CD14-positive monocyte (primary cell): ENCODE data around the gene DALRD3. TPM values are rescaled to one million over a fixed set of nuclear protein-coding genes. Genes with fewer than 3 reads are reported as not detected.

Experiments
- DNase-seq, 3 donors: peaks; one replicate each; pipeline ENCODE4 v3.0.0-alpha.2; 2011 to 2022
- H2AFZ ChIP-seq: 2 replicates; pipeline ENCODE4 v1.6.0; 2012; ENCODE audit warnings: mild to moderate bottlenecking, low read depth, low read length, inconsistent platforms; ENCODE audit not compliant: insufficient read depth, poor library complexity, severe bottlenecking
- H3K27ac ChIP-seq, 2 donors: 1 replicate in 1 of 2; 2 replicates in 1 of 2; pipeline ENCODE4 v1.5.1; 2012 to 2013; ENCODE audit warnings: low read length in 2 of 2, control low read depth in 1 of 2, inconsistent platforms in 1 of 2, low read depth in 1 of 2, mild to moderate bottlenecking in 1 of 2
- H3K27me3 ChIP-seq, 2 donors: one replicate each; pipeline versions ENCODE4 v1.6.0 to v1.6.1; 2011 to 2013; ENCODE audit warnings: low read length in 2 of 2; ENCODE audit not compliant: control insufficient read depth in 2 of 2, insufficient read depth in 2 of 2
- H3K36me3 ChIP-seq, 2 donors: replicated peaks in 1 of 2; 1 replicate in 1 of 2; 2 replicates in 1 of 2; pipeline versions ENCODE4 v1.5.1 to v1.6.1; 2012 to 2013; ENCODE audit warnings: low read length in 2 of 2, control low read depth in 1 of 2, inconsistent platforms in 1 of 2, mild to moderate bottlenecking in 1 of 2; ENCODE audit not compliant: insufficient read depth in 2 of 2, control insufficient read depth in 1 of 2
- H3K4me1 ChIP-seq, 2 donors: 1 replicate in 1 of 2; 2 replicates in 1 of 2; pipeline versions ENCODE4 v1.5.1 to v1.6.1; 2012 to 2013; ENCODE audit warnings: low read length in 2 of 2, control low read depth in 1 of 2, inconsistent platforms in 1 of 2, mild to moderate bottlenecking in 1 of 2, moderate library complexity in 1 of 2; ENCODE audit not compliant: insufficient read depth in 2 of 2, control insufficient read depth in 1 of 2
- H3K4me2 ChIP-seq: replicated peaks from 2 replicates; pipeline ENCODE3; 2012; ENCODE audit warnings: low read length, moderate library complexity, mild to moderate bottlenecking; ENCODE audit not compliant: poor library complexity, severe bottlenecking; ENCODE audit errors: extremely low read depth
- H3K4me3 ChIP-seq, 3 experiments: fragments of 200-600 bp in 1 of 3; sonication (generic) in 1 of 3; replicated peaks in 1 of 3; 1 replicate in 2 of 3; 2 replicates in 1 of 3; pipeline ENCODE4 v1.5.1; 2011 to 2013; ENCODE audit warnings: low read length in 3 of 3, mild to moderate bottlenecking in 3 of 3, control low read depth in 2 of 3, low read depth in 2 of 3, inconsistent platforms in 1 of 3, moderate library complexity in 1 of 3
- H3K79me2 ChIP-seq: 2 replicates; pipeline ENCODE4 v1.6.0; 2012; ENCODE audit warnings: mild to moderate bottlenecking, control low read depth, inconsistent platforms, low read length, moderate library complexity; ENCODE audit not compliant: insufficient read depth
- H3K9ac ChIP-seq: 2 replicates; pipeline ENCODE4 v1.6.0; 2017; ENCODE audit warnings: low read length, mild to moderate bottlenecking; ENCODE audit not compliant: insufficient read depth, poor library complexity, severe bottlenecking
- H3K9me3 ChIP-seq, 2 donors: replicated peaks in 1 of 2; 1 replicate in 1 of 2; 2 replicates in 1 of 2; pipeline versions ENCODE4 v1.5.1 to v1.6.1; 2012 to 2013; ENCODE audit warnings: low read length in 2 of 2, control low read depth in 1 of 2; ENCODE audit not compliant: control insufficient read depth in 1 of 2, insufficient read depth in 1 of 2
- H4K20me1 ChIP-seq: 2 replicates; pipeline ENCODE4 v1.6.0; 2012; ENCODE audit warnings: mild to moderate bottlenecking, low read length, control low read depth, moderate library complexity; ENCODE audit not compliant: insufficient read depth
- H3K27ac Mint-ChIP-seq, 7 donors: one replicate each; pipeline ENCODE4 v1.8.0; 2020; ENCODE audit warnings: mild to moderate bottlenecking in 7 of 7, mixed read lengths in 7 of 7, moderate library complexity in 6 of 7, inconsistent platforms in 2 of 7
- H3K27me3 Mint-ChIP-seq, 3 donors: one replicate each; pipeline ENCODE4 v1.8.0; 2021 to 2022; ENCODE audit warnings: low read depth in 3 of 3, mild to moderate bottlenecking in 3 of 3, mixed read lengths in 3 of 3, moderate library complexity in 3 of 3, inconsistent platforms in 1 of 3
- H3K36me3 Mint-ChIP-seq, 2 donors: one replicate each; pipeline ENCODE4 v1.8.0; 2020; ENCODE audit warnings: mixed read lengths in 2 of 2, inconsistent platforms in 1 of 2, mild to moderate bottlenecking in 1 of 2
- H3K4me1 Mint-ChIP-seq: one replicate; pipeline ENCODE4 v1.8.0; 2020; ENCODE audit warnings: mild to moderate bottlenecking, mixed read lengths
- H3K4me3 Mint-ChIP-seq, 2 donors: one replicate each; pipeline ENCODE4 v1.8.0; 2020; ENCODE audit warnings: mild to moderate bottlenecking in 2 of 2, mixed read lengths in 2 of 2, moderate library complexity in 1 of 2
- H3K9me3 Mint-ChIP-seq, 7 donors: one replicate each; pipeline ENCODE4 v1.8.0; 2020 to 2022; ENCODE audit warnings: mixed read lengths in 7 of 7, mild to moderate bottlenecking in 6 of 7, moderate library complexity in 6 of 7, inconsistent platforms in 2 of 7
- WGBS: methylation state at CpG from one replicate; pipeline ENCODE4 v1.1.5; 2013; ENCODE audit warnings: missing lambda C conversion rate; ENCODE audit not compliant: insufficient coverage; 5-methylcytosine and 5-hydroxymethylcytosine counted together
- intact Hi-C, 2 donors: fragments of 100-400 bp; cut with micrococcal nuclease; formaldehyde crosslinking; loops; one replicate each; pipeline versions ENCODE4 v1.15.0 to v1.15.1; 2023
- polyA plus RNA-seq, 3 donors: library from polyadenylated mRNA; depleted of rRNA in 1 of 3; unstranded in 2 of 3; stranded (reverse) in 1 of 3; fragments of 300-500 nt in 2 of 3; fragments of >200 nt in 1 of 3; fragmentation: Illumina TruSeq in 2 of 3; gene quantifications; 1 replicate in 2 of 3; 2 replicates in 1 of 3; pipeline ENCODE4 v1.2.3, GENCODE V29; 2012 to 2021
- TF ChIP-seq, protein P1 (sequence below): fragments of 200-600 bp; IDR thresholded peaks from one replicate; pipeline ENCODE4 v1.8.0; 2022; ENCODE audit warnings: antibody characterized with exemption, mild to moderate bottlenecking

The DALRD3 gene
- polyA plus RNA-seq, 3 donors: 15.0 to 42.1 (median 20.0) TPM

DNA sequence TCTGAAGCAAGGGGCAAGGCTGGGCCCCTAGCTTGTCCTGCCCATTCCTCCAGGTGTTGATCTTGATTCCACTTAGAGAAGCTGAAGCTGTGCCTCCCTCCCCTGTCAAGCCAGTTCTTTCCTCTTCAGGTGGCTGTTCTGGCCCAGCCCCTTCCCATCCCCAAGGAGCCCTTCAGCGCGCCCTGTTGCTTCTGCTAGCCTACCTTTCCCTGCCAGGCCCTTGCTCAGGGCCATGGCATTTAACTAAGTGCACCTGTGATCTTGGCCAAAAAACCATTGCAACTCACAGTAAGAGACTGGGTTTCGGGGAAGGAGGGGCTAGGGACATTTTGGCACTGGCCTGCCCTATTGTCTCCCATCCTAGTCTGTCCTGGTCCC, 13.1 kb downstream of the DALRD3 start:
- intact Hi-C loops: no loop called here
- Histone ChIP-seq H3K36me3 (no peaks in the 10 kb centered on the region), H3K27me3 (no peaks in the 10 kb centered on the region), H4K20me1 (peaks cover 10% of the 10 kb centered on the region), H3K9me3 (no peaks in the 10 kb centered on the region), H3K4me1 (peaks cover 20 to 34% of the 10 kb centered on the region in 2 donors), H3K4me3 (no peak overlapping the region), H3K9ac (no peak overlapping the region), H2AFZ (no peak overlapping the region), H3K4me2 (no peak overlapping the region), H3K27ac (no peak overlapping the region), H3K79me2 (peaks cover 21% of the 10 kb centered on the region)
- H3K9me3 Mint-ChIP-seq: no peaks in the 10 kb centered on the region
- peaks cover 0 to 3% (median 1%) of the 10 kb centered on the region in 3 donors for H3K27me3 Mint-ChIP-seq
- peaks cover 5 to 10% of the 10 kb centered on the region in 2 donors for H3K36me3 Mint-ChIP-seq
- peaks cover 23% of the 10 kb centered on the region for H3K4me1 Mint-ChIP-seq
- TF ChIP-seq, protein P1, sequence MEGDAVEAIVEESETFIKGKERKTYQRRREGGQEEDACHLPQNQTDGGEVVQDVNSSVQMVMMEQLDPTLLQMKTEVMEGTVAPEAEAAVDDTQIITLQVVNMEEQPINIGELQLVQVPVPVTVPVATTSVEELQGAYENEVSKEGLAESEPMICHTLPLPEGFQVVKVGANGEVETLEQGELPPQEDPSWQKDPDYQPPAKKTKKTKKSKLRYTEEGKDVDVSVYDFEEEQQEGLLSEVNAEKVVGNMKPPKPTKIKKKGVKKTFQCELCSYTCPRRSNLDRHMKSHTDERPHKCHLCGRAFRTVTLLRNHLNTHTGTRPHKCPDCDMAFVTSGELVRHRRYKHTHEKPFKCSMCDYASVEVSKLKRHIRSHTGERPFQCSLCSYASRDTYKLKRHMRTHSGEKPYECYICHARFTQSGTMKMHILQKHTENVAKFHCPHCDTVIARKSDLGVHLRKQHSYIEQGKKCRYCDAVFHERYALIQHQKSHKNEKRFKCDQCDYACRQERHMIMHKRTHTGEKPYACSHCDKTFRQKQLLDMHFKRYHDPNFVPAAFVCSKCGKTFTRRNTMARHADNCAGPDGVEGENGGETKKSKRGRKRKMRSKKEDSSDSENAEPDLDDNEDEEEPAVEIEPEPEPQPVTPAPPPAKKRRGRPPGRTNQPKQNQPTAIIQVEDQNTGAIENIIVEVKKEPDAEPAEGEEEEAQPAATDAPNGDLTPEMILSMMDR: no peak
- H3K4me3 Mint-ChIP-seq: no peak overlapping the region
- 91% methylated on average over 1 of the region's 3 CpGs for WGBS
- no peak for DNase-seq
- H3K27ac Mint-ChIP-seq: peak overlapping the region in 1 of 7 donors; percentile 14

DNA sequence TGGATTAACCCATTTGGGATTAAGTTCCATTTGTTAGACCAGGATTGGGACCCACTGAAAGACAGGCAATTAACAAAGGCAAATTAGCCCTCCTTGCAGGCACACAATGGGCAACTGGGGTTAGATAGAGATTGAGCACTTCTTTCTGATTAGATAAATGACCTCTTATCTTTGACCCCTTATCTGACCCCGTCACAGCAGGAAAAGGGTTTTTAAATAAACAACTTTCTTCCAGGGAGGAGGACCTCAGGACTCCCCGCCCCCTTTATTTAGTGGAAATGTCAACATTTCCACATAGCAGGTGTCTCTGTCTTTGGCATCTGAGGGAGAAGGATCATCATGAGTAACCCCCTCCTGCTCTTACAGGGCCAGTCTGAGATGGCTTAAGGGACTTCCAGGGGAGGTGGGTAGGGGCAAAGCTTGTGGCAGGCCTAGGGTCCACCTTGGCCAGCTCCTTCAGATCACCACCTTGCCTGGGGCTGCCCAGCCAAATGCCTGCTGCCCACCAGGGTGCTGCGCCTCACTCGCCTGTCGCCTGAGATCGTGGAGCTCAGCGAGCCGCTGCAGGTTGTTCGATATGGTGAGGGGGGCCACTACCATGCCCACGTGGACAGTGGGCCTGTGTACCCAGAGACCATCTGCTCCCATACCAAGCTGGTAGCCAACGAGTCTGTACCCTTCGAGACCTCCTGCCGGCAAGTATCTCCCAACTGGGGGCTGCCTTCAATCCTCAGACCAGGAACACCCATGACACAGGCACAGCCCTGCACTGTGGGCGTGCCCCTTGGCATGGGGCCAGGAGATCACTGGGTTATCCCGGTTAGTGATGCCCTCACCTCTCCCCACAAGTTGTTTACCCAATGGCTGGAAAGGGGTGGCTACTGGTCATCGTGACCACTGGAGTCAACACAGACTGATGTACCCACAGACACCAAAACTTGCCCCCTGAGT, 13.8 kb downstream of the DALRD3 start:
- Mint-ChIP-seq H3K4me1 (peaks cover 22% of the 10 kb centered on the region), H3K9me3 (no peaks in the 10 kb centered on the region), H3K27me3 (peaks cover 0 to 3% (median 1%) of the 10 kb centered on the region in 3 donors), H3K27ac (peak overlapping the region in 2 of 7 donors; percentile 12 to 38), H3K4me3 (no peak overlapping the region), H3K36me3 (peaks cover 6% of the 10 kb centered on the region in 2 donors)
- 100% methylated on average over 12 of the region's 16 CpGs for WGBS
- Histone ChIP-seq H3K4me1 (peaks cover 20 to 33% of the 10 kb centered on the region in 2 donors), H3K27me3 (no peaks in the 10 kb centered on the region), H3K4me2 (no peak overlapping the region), H3K36me3 (no peaks in the 10 kb centered on the region), H3K9me3 (no peaks in the 10 kb centered on the region), H2AFZ (no peak overlapping the region), H3K27ac (no peak overlapping the region), H3K4me3 (no peak overlapping the region), H3K9ac (no peak overlapping the region), H4K20me1 (peaks cover 10% of the 10 kb centered on the region), H3K79me2 (peaks cover 19% of the 10 kb centered on the region)
- no peak for DNase-seq
- TF ChIP-seq, protein P1: no peak
- intact Hi-C loops: no loop called here
